Measurements from ENCODE around the gene LINC00305. TPM values are rescaled to one million over a fixed set of nuclear protein-coding genes. Genes with fewer than 3 reads are reported as not detected.

The LINC00305 gene
- total RNA-seq, 2 donors from 2014 or later = not detected

DNA sequence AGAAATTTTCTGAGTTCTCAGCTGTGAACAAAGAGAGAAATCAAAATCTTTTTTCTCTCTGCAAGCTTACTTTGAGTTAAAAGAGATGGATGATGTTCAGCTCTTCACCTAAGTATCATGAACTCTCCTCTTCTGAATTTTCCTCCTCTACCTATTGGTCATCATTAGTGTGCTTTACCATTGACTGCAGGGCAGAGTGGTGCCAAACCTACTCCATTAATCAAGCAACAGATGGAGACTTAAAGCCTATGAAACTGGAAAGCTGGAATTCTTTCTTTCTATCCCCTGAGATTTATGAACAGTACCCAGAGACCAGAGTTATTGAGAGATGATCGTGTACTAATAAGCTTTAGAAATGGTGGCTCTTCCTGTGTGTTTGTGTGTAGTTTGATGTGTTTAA is 31.3 kb upstream of the LINC00305 start:
- intact Hi-C loops (cut with DNase I) = no loop called here
- DNase-seq (no peak), ATAC-seq (no peak)
- Histone ChIP-seq H3K27ac (no peak overlapping the region), H3K9me3 (no peaks in the 10 kb centered on the region), H3K36me3 (replicated peaks in 1 of 2; ENCODE audit: insufficient read depth in 1 of 2, low read depth in 2 of 2) (no peaks in the 10 kb centered on the region), H3K27me3 (no peaks in the 10 kb centered on the region), H3K4me3 (no peak overlapping the region), H3K4me1 (no peaks in the 10 kb centered on the region)
- no peak for TF ChIP-seq POLR2A (IDR thresholded peaks at IDR 0.05)
- TF ChIP-seq, protein P1, sequence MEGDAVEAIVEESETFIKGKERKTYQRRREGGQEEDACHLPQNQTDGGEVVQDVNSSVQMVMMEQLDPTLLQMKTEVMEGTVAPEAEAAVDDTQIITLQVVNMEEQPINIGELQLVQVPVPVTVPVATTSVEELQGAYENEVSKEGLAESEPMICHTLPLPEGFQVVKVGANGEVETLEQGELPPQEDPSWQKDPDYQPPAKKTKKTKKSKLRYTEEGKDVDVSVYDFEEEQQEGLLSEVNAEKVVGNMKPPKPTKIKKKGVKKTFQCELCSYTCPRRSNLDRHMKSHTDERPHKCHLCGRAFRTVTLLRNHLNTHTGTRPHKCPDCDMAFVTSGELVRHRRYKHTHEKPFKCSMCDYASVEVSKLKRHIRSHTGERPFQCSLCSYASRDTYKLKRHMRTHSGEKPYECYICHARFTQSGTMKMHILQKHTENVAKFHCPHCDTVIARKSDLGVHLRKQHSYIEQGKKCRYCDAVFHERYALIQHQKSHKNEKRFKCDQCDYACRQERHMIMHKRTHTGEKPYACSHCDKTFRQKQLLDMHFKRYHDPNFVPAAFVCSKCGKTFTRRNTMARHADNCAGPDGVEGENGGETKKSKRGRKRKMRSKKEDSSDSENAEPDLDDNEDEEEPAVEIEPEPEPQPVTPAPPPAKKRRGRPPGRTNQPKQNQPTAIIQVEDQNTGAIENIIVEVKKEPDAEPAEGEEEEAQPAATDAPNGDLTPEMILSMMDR (IDR thresholded peaks at IDR 0.05) = no peak
- 33 to 46% methylated on average over 1 of the region's 1 CpG for WGBS, 2 donors

DNA sequence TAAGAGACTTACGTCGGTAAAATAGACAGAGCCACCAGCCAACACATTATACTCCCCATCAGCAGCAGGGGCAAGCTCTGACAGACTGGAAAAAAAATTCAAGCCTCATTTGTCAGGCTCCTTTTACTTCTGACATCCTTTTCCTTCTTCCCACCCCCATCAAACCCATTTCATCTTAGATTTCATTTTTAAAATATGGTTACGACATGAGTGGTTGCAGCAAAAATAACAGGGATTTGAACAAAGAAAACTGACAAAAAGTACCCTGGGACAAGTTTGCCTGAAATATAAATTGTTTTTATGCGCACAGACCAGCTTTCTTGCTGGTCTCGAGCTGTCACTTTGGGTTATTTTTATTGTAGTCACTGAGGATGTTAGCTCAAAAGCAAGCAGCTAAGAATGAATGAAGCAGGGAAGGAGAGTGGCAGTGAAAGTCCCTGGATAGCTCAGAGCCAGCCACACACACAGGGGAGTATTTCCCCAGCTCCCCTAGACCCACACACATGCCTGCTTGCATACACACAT is 30.7 kb upstream of the LINC00305 start:
- intact Hi-C loops (cut with DNase I) = no loop called here
- H3K4me1 ChIP-seq = no peaks in the 10 kb centered on the region

DNA sequence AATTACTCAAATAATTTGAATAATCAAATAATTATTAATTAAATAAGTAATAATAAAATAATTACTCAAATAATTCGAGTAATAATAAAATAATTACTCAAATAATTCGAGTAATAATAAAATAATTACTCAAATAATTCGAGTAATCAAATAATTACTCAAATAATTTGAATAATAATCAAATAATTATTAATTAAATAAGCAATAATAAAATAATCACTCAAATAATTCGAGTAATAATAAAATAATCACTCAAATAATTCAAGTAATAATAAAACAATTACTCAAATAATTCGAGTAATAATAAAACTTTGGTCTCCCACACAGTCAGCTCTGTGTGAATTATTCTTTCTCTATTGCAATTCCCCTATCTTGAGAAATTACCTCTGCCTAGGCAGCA is 30.0 kb upstream of the LINC00305 start:
- no peaks in the 10 kb centered on the region for H3K36me3 ChIP-seq (replicated peaks in 1 of 2; ENCODE audit: insufficient read depth in 1 of 2, low read depth in 2 of 2)
- TF ChIP-seq POLR2A (IDR thresholded peaks at IDR 0.05) = no peak
- TF ChIP-seq, protein P1 (IDR thresholded peaks at IDR 0.05) = no peak
- ATAC-seq (no peak), DNase-seq (no peak)
- no peaks in the 10 kb centered on the region for H3K4me1 ChIP-seq
- no peak overlapping the region for H3K27ac ChIP-seq
- no peak overlapping the region for H3K4me3 ChIP-seq
- 60 to 66% methylated on average over 5 of the region's 5 CpGs for WGBS, 2 donors
- H3K9me3 ChIP-seq = no peaks in the 10 kb centered on the region
- H3K27me3 ChIP-seq = no peaks in the 10 kb centered on the region
- intact Hi-C loops (cut with DNase I) = no loop called here

More for the DNA sequence above, 30.7 kb upstream of the LINC00305 start:
- H3K4me3 ChIP-seq = no peak overlapping the region
- no peak for ATAC-seq
- WGBS, 2 donors = 80 to 83% methylated on average over 5 of the region's 5 CpGs
- H3K36me3 ChIP-seq (replicated peaks in 1 of 2; ENCODE audit: insufficient read depth in 1 of 2, low read depth in 2 of 2) = no peaks in the 10 kb centered on the region
- H3K9me3 ChIP-seq = no peaks in the 10 kb centered on the region
- DNase-seq = no peak
- no peaks in the 10 kb centered on the region for H3K27me3 ChIP-seq
- TF ChIP-seq, protein P1 (IDR thresholded peaks at IDR 0.05) = no peak
- TF ChIP-seq POLR2A (IDR thresholded peaks at IDR 0.05) = no peak
- H3K27ac ChIP-seq = no peak overlapping the region

GRCh38 chr18:64175432-64175831 is 26.5 kb upstream of the LINC00305 start:
- DNase-seq (no peak), ATAC-seq (no peak)
- Histone ChIP-seq H3K4me3 (no peak overlapping the region), H3K27ac (no peak overlapping the region), H3K4me1 (no peaks in the 10 kb centered on the region), H3K36me3 (replicated peaks in 1 of 2; ENCODE audit: insufficient read depth in 1 of 2, low read depth in 2 of 2) (no peaks in the 10 kb centered on the region), H3K27me3 (no peaks in the 10 kb centered on the region), H3K9me3 (no peaks in the 10 kb centered on the region)
- whole genome bisulfite sequencing, 2 donors = 62 to 71% methylated on average over 7 of the region's 7 CpGs
- intact Hi-C loops (cut with DNase I) = no loop called here
- TF ChIP-seq POLR2A (IDR thresholded peaks at IDR 0.05) = no peak
- TF ChIP-seq, protein P1 (IDR thresholded peaks at IDR 0.05) = no peak

- no peak overlapping the region for H3K27ac ChIP-seq
- H3K4me3 ChIP-seq = no peak overlapping the region
- intact Hi-C loops (cut with DNase I) = no loop called here
- no peaks in the 10 kb centered on the region for H3K36me3 ChIP-seq (replicated peaks in 1 of 2; ENCODE audit: insufficient read depth in 1 of 2, low read depth in 2 of 2)
- no peaks in the 10 kb centered on the region for H3K4me1 ChIP-seq
- no peaks in the 10 kb centered on the region for H3K9me3 ChIP-seq
- DNase-seq (no peak), ATAC-seq (no peak)
- 31 to 86% methylated on average over 1 of the region's 1 CpG for WGBS, 2 donors
- no peak for TF ChIP-seq POLR2A (IDR thresholded peaks at IDR 0.05)
- TF ChIP-seq, protein P1 (IDR thresholded peaks at IDR 0.05) = no peak
- H3K27me3 ChIP-seq = no peaks in the 10 kb centered on the region
These were observed 22.7 kb upstream of the LINC00305 start for GRCh38 chr18:64171576-64171975.
